CD4-positive, alpha-beta T cell (primary cell): ENCODE data around the gene STRA8. TPM values are rescaled to one million over a fixed set of nuclear protein-coding genes. Genes with fewer than 3 reads are reported as not detected.

Source experiments
- ATAC-seq: fragments of 200-7000 bp; cut with Tn5 transposase; one replicate; pipeline ENCODE4 v1.10.0; 2022; ENCODE audit warnings: mild to moderate bottlenecking; ENCODE audit not compliant: poor library complexity
- CTCF ChIA-PET: fragments of 350-600 bp; sonication (Branson Sonifier 250); formaldehyde crosslinking; loops from one replicate; lab custom pipeline; 2021; ENCODE audit warnings: antibody characterized with exemption, inconsistent platforms; lab: Charles Lee
- POLR2A ChIA-PET: fragments of 350-600 bp; sonication (Branson Sonifier 250); formaldehyde crosslinking; loops from one replicate; lab custom pipeline; 2021; ENCODE audit warnings: antibody characterized with exemption, inconsistent platforms; lab: Charles Lee
- DNase-seq, 14 experiments: peaks; one replicate each; pipeline ENCODE4 v3.0.0-alpha.2; 2013 to 2020; ENCODE audit warnings: mixed read lengths in 2 of 14
- H3K27ac ChIP-seq, 2 donors: one replicate each; pipeline versions ENCODE4 v1.5.1 to v1.7.0; 2013; ENCODE audit warnings: low read length in 2 of 2, low read depth in 1 of 2, mild to moderate bottlenecking in 1 of 2
- H3K27me3 ChIP-seq, 2 experiments: 1 replicate in 1 of 2; 2 replicates in 1 of 2; pipeline versions ENCODE4 v1.6.1 to v1.7.0; 2013; ENCODE audit warnings: low read length in 2 of 2, control low read depth in 1 of 2, mild to moderate bottlenecking in 1 of 2, moderate library complexity in 1 of 2; ENCODE audit not compliant: insufficient read depth in 2 of 2, control insufficient read depth in 1 of 2
- H3K36me3 ChIP-seq: one replicate; pipeline ENCODE4 v1.6.1; 2013; ENCODE audit warnings: low read length, control low read depth; ENCODE audit not compliant: insufficient read depth
- H3K4me1 ChIP-seq: one replicate; pipeline ENCODE4 v1.6.1; 2013; ENCODE audit warnings: low read length, control low read depth; ENCODE audit not compliant: insufficient read depth
- H3K4me3 ChIP-seq: one replicate; pipeline ENCODE4 v1.5.1; 2013; ENCODE audit warnings: mild to moderate bottlenecking, low read length, moderate library complexity
- H3K9me3 ChIP-seq, 2 experiments: 1 replicate in 1 of 2; 2 replicates in 1 of 2; pipeline versions ENCODE4 v1.6.1 to v1.7.0; 2013; ENCODE audit warnings: low read length in 2 of 2, mild to moderate bottlenecking in 2 of 2, control low read depth in 1 of 2, moderate library complexity in 1 of 2; ENCODE audit not compliant: control insufficient read depth in 1 of 2, insufficient read depth in 1 of 2
- H3K27ac Mint-ChIP-seq: one replicate; pipeline ENCODE4 v1.8.0; 2020; ENCODE audit warnings: mixed read lengths
- H3K27me3 Mint-ChIP-seq: one replicate; pipeline ENCODE4 v1.8.0; 2021; ENCODE audit warnings: mixed read lengths
- H3K36me3 Mint-ChIP-seq: one replicate; pipeline ENCODE4 v1.8.0; 2021; ENCODE audit warnings: low read depth, mixed read lengths
- H3K4me1 Mint-ChIP-seq: one replicate; pipeline ENCODE4 v1.8.0; 2021; ENCODE audit warnings: low read depth, mixed read lengths
- H3K4me3 Mint-ChIP-seq: one replicate; pipeline ENCODE4 v1.8.0; 2020; ENCODE audit warnings: mild to moderate bottlenecking, mixed read lengths
- H3K9me3 Mint-ChIP-seq: one replicate; pipeline ENCODE4 v1.8.0; 2020; ENCODE audit warnings: mixed read lengths
- CTCF ChIP-seq: fragments of 200-600 bp; IDR thresholded peaks from one replicate; pipeline ENCODE4 v1.8.0; 2022; ENCODE audit warnings: antibody characterized with exemption, mild to moderate bottlenecking
- intact Hi-C, 2 experiments: fragments of 100-400 bp; cut with DNase I in 1 of 2; cut with micrococcal nuclease in 1 of 2; formaldehyde crosslinking; loops; one replicate each; pipeline versions ENCODE4 v1.15.1 to v1.9.0; 2023 to 2025; cut with DNase I, micrococcal nuclease
- total RNA-seq, 174 experiments: library from RNA in 2 of 174; stranded (reverse) in 2 of 174; gene quantifications; one replicate each; pipeline ENCODE4 v1.2.3 and lab custom pipeline; 2021 to 2026

The STRA8 gene
- total RNA-seq, 2 experiments from 2014 or later: not detected

GRCh38 chr7:135195156-135195555 is 38.5 kb upstream of the STRA8 start:
- H3K27me3 Mint-ChIP-seq: no peaks in the 10 kb centered on the region

GRCh38 chr7:135195968-135196629 is 37.5 kb upstream of the STRA8 start:
- no peak overlapping the region for H3K27ac Mint-ChIP-seq
- POLR2A ChIA-PET: no interaction called here
- H3K27me3 ChIP-seq: no peaks in the 10 kb centered on the region
- H3K4me1 ChIP-seq: no peaks in the 10 kb centered on the region
- DNase-seq: no peak
- H3K27me3 Mint-ChIP-seq: no peaks in the 10 kb centered on the region
- no peaks in the 10 kb centered on the region for H3K9me3 ChIP-seq
- no peak overlapping the region for H3K4me3 ChIP-seq
- H3K4me3 Mint-ChIP-seq: no peak overlapping the region
- no peak for TF ChIP-seq CTCF
- H3K4me1 Mint-ChIP-seq: peaks cover 4% of the 10 kb centered on the region
- H3K9me3 Mint-ChIP-seq: no peaks in the 10 kb centered on the region
- intact Hi-C loops: no loop called here
- CTCF ChIA-PET: interaction anchor here (0.6 kb wide), 1 partner anchor 11 kb away, joined by 3 read pairs; no protein-coding TSS in a partner anchor
- H3K36me3 Mint-ChIP-seq: peaks cover 97% of the 10 kb centered on the region
- ATAC-seq: no peak
- H3K27ac ChIP-seq: no peak overlapping the region
- H3K36me3 ChIP-seq: peaks cover 83% of the 10 kb centered on the region

More at GRCh38 chr7:135195156-135195555, 38.5 kb upstream of the STRA8 start:
- Mint-ChIP-seq H3K4me1 (peaks cover 4% of the 10 kb centered on the region), H3K36me3 (peaks cover 97% of the 10 kb centered on the region), H3K9me3 (no peaks in the 10 kb centered on the region), H3K27ac (no peak overlapping the region), H3K4me3 (no peak overlapping the region)
- ChIA-PET CTCF (no interaction called here), POLR2A (no interaction called here)
- Histone ChIP-seq H3K27me3 (no peaks in the 10 kb centered on the region), H3K27ac (no peak overlapping the region), H3K4me3 (no peak overlapping the region), H3K36me3 (peaks cover 80% of the 10 kb centered on the region), H3K9me3 (no peaks in the 10 kb centered on the region), H3K4me1 (no peaks in the 10 kb centered on the region)
- DNase-seq (no peak), ATAC-seq (no peak)
- intact Hi-C loops: no loop called here
- no peak for TF ChIP-seq CTCF

GRCh38 chr7:135197343-135197742 is 36.3 kb upstream of the STRA8 start:
- no peaks in the 10 kb centered on the region for H3K4me1 ChIP-seq
- no peak for DNase-seq
- peaks cover 91% of the 10 kb centered on the region for H3K36me3 ChIP-seq
- Mint-ChIP-seq H3K9me3 (no peaks in the 10 kb centered on the region), H3K36me3 (peaks cover 98% of the 10 kb centered on the region), H3K4me3 (no peak overlapping the region), H3K27ac (no peak overlapping the region), H3K4me1 (peaks cover 7% of the 10 kb centered on the region), H3K27me3 (no peaks in the 10 kb centered on the region)
- H3K9me3 ChIP-seq: no peaks in the 10 kb centered on the region
- TF ChIP-seq CTCF: no peak
- CTCF ChIA-PET: no interaction called here
- POLR2A ChIA-PET: no interaction called here
- no peak overlapping the region for H3K4me3 ChIP-seq
- no peak for ATAC-seq
- intact Hi-C loops: no loop called here
- no peaks in the 10 kb centered on the region for H3K27me3 ChIP-seq
- no peak overlapping the region for H3K27ac ChIP-seq
